ENCODE measurements around the gene KIF14. TPM values are rescaled to one million over a fixed set of nuclear protein-coding genes. Genes with fewer than 3 reads are reported as not detected.

Gene KIF14
- total and polyA plus RNA-seq, 2 of the 8 experiments (the other 6 are each of a cell fraction or from before 2014, with no cell fraction given): 2.6 to 23.3 TPM

DNA sequence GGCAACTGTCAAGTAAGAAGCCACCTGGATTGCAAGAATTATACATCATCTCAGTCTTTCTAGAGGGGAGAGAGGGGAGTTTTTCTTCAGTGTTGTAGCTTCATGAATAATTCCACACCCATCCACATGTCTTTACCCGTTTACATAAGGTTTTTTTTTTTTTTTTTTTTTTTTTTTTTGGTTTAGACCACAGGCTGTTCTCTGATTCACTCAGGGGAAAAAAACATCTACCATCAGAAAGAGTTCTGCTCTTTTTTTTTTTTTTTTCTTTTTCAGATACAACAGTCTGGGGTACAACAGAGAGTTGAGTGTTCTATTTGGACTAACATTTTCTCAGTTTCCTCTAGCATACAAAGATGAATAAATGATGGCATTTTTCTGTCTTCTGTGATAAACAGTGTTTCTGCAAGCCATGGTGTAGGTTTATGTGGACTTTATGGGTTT, 4.9 kb upstream of the KIF14 start:
- WGBS, 2 experiments (ENCODE audit: extremely low coverage in 1 of 2, insufficient coverage in 1 of 2, insufficient read length in 1 of 2, insufficient replicate concordance in 2 of 2, low coverage in 1 of 2, low lambda C conversion rate in 2 of 2, missing lambda C conversion rate in 1 of 2): 33% methylated on average over 1 of the region's 1 CpG; no CpG with 5 or more reads in 1 of the 2 experiments
- H3K36me3 ChIP-seq (ENCODE audit: control insufficient read depth in 2 of 4, insufficient read depth in 4 of 4, low read length in 3 of 4): no peaks in the 10 kb centered on the region
- H2BK12ac ChIP-seq (ENCODE audit: low read depth, low read length): no peak overlapping the region
- ChIA-PET POLR2A (ENCODE audit: partially characterized antibody) (interaction anchor here (1.2 kb wide), 1 partner anchor 44 kb away, joined by 4 read pairs; the partner anchor contains the start of gene DDX59), CTCF (ENCODE audit: partially characterized antibody) (interaction anchor here (0.6 kb wide), 1 partner anchor 101 kb away, joined by 3 read pairs; no protein-coding TSS in a partner anchor)
- no peak overlapping the region for H2BK120ac ChIP-seq (replicated peaks; ENCODE audit: low read depth, low read length)
- no peak overlapping the region for H3K56ac ChIP-seq (replicated peaks; ENCODE audit: insufficient read length, low read depth, low read length)
- no peak overlapping the region for H3K9ac ChIP-seq (replicated peaks in 1 of 4; ENCODE audit: extremely low read depth in 1 of 4, low read depth in 3 of 4, low read length in 3 of 4)
- no peak overlapping the region for H4K91ac ChIP-seq (replicated peaks; ENCODE audit: insufficient read length, low read length)
- H3K9me3 ChIP-seq (ENCODE audit: insufficient read depth in 2 of 2, low read depth in 1 of 2, low read length in 1 of 2): no peaks in the 10 kb centered on the region
- no peak overlapping the region for H3K4me2 ChIP-seq (ENCODE audit: insufficient read depth in 1 of 2, low read depth in 2 of 2, low read length in 2 of 2)
- H3K23ac ChIP-seq (ENCODE audit: insufficient read length): no peak overlapping the region
- H3K27me3 ChIP-seq (replicated peaks in 1 of 4; ENCODE audit: control insufficient read depth in 3 of 4, extremely low read depth in 1 of 4, insufficient read depth in 3 of 4, low read length in 3 of 4): no peaks in the 10 kb centered on the region
- H3K79me2 ChIP-seq (ENCODE audit: control insufficient read depth in 1 of 2, insufficient read depth in 2 of 2, low read length in 2 of 2): no peaks in the 10 kb centered on the region
- H2BK15ac ChIP-seq (ENCODE audit: low read length): no peak overlapping the region
- no peaks in the 10 kb centered on the region for H4K20me1 ChIP-seq (replicated peaks in 1 of 2; ENCODE audit: control insufficient read depth in 1 of 2, insufficient read depth in 2 of 2, low read length in 2 of 2)
- DNase-seq (ENCODE audit: low read depth in 1 of 2, low spot score in 2 of 2): no peak
- H3K79me1 ChIP-seq (ENCODE audit: low read depth, low read length): no peaks in the 10 kb centered on the region
- no peak overlapping the region for H2BK5ac ChIP-seq (ENCODE audit: low read depth, low read length)
- H3K4ac ChIP-seq (replicated peaks; ENCODE audit: insufficient read length, low read depth, low read length): no peak overlapping the region
- no peak overlapping the region for H4K8ac ChIP-seq (ENCODE audit: extremely low read depth, insufficient read depth, low read length)
- no peak for FAIRE-seq
- no peak overlapping the region for H3K4me3 ChIP-seq (ENCODE audit: extremely low read depth in 1 of 4, insufficient read depth in 2 of 4, low read depth in 3 of 4, low read length in 4 of 4)
- H3K4me1 ChIP-seq (replicated peaks in 1 of 4; ENCODE audit: control insufficient read depth in 3 of 4, insufficient read depth in 4 of 4, low read length in 3 of 4): no peaks in the 10 kb centered on the region
- H4K5ac ChIP-seq (ENCODE audit: insufficient read length, low read depth, low read length): no peak overlapping the region
- H3K18ac ChIP-seq (ENCODE audit: extremely low read depth, low read length): no peak overlapping the region
- no peak overlapping the region for H3K14ac ChIP-seq (ENCODE audit: insufficient read length)
- no peaks in the 10 kb centered on the region for H3K23me2 ChIP-seq (ENCODE audit: low read depth, low read length)
- no peak overlapping the region for H2AFZ ChIP-seq (ENCODE audit: low read length)
- H3K27ac ChIP-seq (ENCODE audit: low read depth, low read length): no peak overlapping the region
- no peak overlapping the region for H2BK20ac ChIP-seq (ENCODE audit: low read length)
- H2AK5ac ChIP-seq (ENCODE audit: low read depth, low read length): no peak overlapping the region
- no peak for TF ChIP-seq CEBPB (IDR thresholded peaks at IDR 0.05; ENCODE audit: low read depth, low read length)
- no peak for TF ChIP-seq HDAC2 (IDR thresholded peaks at IDR 0.05; ENCODE audit: borderline replicate concordance in 1 of 2, low read depth in 2 of 2, low read length in 2 of 2)
- no peak for TF ChIP-seq RBBP5 (IDR thresholded peaks at IDR 0.05; ENCODE audit: borderline replicate concordance, low read depth, low read length)
- TF ChIP-seq POLR2AphosphoS5 (IDR thresholded peaks at IDR 0.05; ENCODE audit: low read depth, low read length): no peak
- TF ChIP-seq CBX5 (IDR thresholded peaks at IDR 0.05; ENCODE audit: low read depth, low read length): no peak
- no peak for TF ChIP-seq SP1 (IDR thresholded peaks at IDR 0.05; ENCODE audit: low read depth, low read length)
- no peak for TF ChIP-seq MAFK (IDR thresholded peaks at IDR 0.05; ENCODE audit: low read depth, low read length)
- TF ChIP-seq POU5F1 (IDR thresholded peaks at IDR 0.05; ENCODE audit: low read depth, low read length): no peak
- TF ChIP-seq GTF2F1 (IDR thresholded peaks at IDR 0.05; ENCODE audit: borderline replicate concordance, low read depth, low read length): no peak
- no peak for TF ChIP-seq KDM1A (IDR thresholded peaks at IDR 0.05; ENCODE audit: borderline replicate concordance, low read length)
- TF ChIP-seq USF2 (IDR thresholded peaks at IDR 0.05; ENCODE audit: low read length): no peak
- TF ChIP-seq KDM4A (IDR thresholded peaks at IDR 0.05; ENCODE audit: low read depth, low read length, severe bottlenecking): no peak
- TF ChIP-seq TBP (IDR thresholded peaks at IDR 0.05; ENCODE audit: low read depth, low read length): no peak

Measured in H1 (cell line).